ENCODE data around the gene OR2W3. TPM values are rescaled to one million over a fixed set of nuclear protein-coding genes. Genes with fewer than 3 reads are reported as not detected.

The OR2W3 gene
- under 1 TPM in 2 of 5 experiments, not detected in 3; 0.31 to 0.83 TPM for total RNA-seq
- polyA plus RNA-seq = not detected
- not detected for total RNA-seq

DNA sequence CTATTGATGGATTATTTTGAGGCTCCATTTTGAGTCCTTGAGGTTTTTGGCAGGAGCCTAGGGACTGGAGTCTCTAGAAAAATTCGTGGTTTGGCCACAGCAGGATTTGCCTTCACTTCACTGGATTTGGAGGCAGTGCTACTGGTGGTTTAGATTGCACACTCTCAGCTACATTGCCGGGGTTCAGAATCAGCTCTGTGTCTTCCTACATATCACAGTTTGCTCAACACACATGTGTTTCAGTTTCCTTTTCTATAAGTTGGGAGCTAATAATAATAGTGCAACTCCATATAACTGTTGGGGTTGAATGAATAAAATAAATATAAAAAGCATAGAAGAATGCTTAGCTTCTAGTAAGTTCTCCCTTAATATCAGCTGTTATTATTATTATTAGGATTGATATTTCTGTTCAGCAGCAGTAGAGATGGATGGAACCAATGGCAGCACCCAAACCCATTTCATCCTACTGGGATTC, at the start of gene OR2W3:
Gene OR2W3 (plus strand): TSS at position 425 of the 475 bp plus-strand sequence. CDS start 0 bp downstream, at position 425.
- Mint-ChIP-seq H3K9me3 (peaks cover 0 to 18% (median 3%) of the 10 kb centered on the region in 11 donors), H3K27ac (no peak within 1 kb of the TSS), H3K4me1 (no peaks in the 10 kb centered on the region), H3K27me3 (peaks cover 0 to 22% (median 5%) of the 10 kb centered on the region in 5 donors), H3K36me3 (peaks cover 0 to 5% (median 0%) of the 10 kb centered on the region in 5 donors), H3K4me3 (no peak within 1 kb of the TSS)
- no peaks in the 10 kb centered on the region for H3K36me3 ChIP-seq (ENCODE audit: control insufficient read depth in 2 of 3, insufficient read depth in 3 of 3, low read length in 3 of 3)
- no peak within 1 kb of the TSS for H3K4me3 ChIP-seq (ENCODE audit: low read length)
- no peak within 1 kb of the TSS for H3K27ac ChIP-seq (ENCODE audit: low read depth, low read length)
- ATAC-seq = no peak
- ChIA-PET POLR2A (no interaction called here), CTCF (no interaction called here)
- intact Hi-C loops (cut with micrococcal nuclease) = no loop called here
- H3K9me3 ChIP-seq (ENCODE audit: control insufficient read depth in 2 of 3, low read length in 3 of 3) = no peaks in the 10 kb centered on the region
- H3K4me1 ChIP-seq (ENCODE audit: control insufficient read depth in 2 of 2, insufficient read depth in 2 of 2, low read length in 2 of 2) = no peaks in the 10 kb centered on the region
- no peak for DNase-seq
- H3K27me3 ChIP-seq (ENCODE audit: control insufficient read depth in 2 of 2, insufficient read depth in 2 of 2, low read length in 2 of 2) = no peaks in the 10 kb centered on the region

DNA sequence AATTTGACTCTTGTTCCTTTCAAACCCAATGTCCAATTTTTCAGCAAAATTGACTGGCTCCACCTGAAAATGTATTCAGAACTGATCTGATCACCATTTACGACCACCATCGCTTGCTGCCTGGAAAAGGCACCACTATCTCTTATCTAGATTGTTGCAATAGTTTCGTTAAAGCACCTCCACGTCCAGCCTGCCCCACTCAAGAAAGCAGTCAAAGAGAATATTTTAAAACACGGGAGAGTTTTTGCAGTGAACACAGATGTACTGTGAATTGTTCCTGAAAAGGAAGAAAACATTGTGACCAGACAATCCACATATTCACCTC, 49.7 kb upstream of the OR2W3 start:
- no peak overlapping the region for H3K27ac ChIP-seq (ENCODE audit: low read depth, low read length)
- Mint-ChIP-seq H3K27me3 (no peaks in the 10 kb centered on the region), H3K27ac (no peak overlapping the region), H3K36me3 (no peaks in the 10 kb centered on the region), H3K4me1 (peaks cover 0 to 4% (median 0%) of the 10 kb centered on the region in 7 donors), H3K9me3 (peaks cover 0 to 1% (median 0%) of the 10 kb centered on the region in 11 donors), H3K4me3 (no peak overlapping the region)
- ATAC-seq (no peak), DNase-seq (no peak)
- no peaks in the 10 kb centered on the region for H3K27me3 ChIP-seq (ENCODE audit: control insufficient read depth in 2 of 2, insufficient read depth in 2 of 2, low read length in 2 of 2)
- no peaks in the 10 kb centered on the region for H3K36me3 ChIP-seq (ENCODE audit: control insufficient read depth in 2 of 3, insufficient read depth in 3 of 3, low read length in 3 of 3)
- no peak overlapping the region for H3K4me3 ChIP-seq (ENCODE audit: low read length)
- POLR2A ChIA-PET = no interaction called here
- intact Hi-C loops (cut with micrococcal nuclease) = no loop called here
- H3K4me1 ChIP-seq (ENCODE audit: control insufficient read depth in 2 of 2, insufficient read depth in 2 of 2, low read length in 2 of 2) = no peaks in the 10 kb centered on the region
- H3K9me3 ChIP-seq (ENCODE audit: control insufficient read depth in 2 of 3, low read length in 3 of 3) = no peaks in the 10 kb centered on the region
- CTCF ChIA-PET = no interaction called here

DNA sequence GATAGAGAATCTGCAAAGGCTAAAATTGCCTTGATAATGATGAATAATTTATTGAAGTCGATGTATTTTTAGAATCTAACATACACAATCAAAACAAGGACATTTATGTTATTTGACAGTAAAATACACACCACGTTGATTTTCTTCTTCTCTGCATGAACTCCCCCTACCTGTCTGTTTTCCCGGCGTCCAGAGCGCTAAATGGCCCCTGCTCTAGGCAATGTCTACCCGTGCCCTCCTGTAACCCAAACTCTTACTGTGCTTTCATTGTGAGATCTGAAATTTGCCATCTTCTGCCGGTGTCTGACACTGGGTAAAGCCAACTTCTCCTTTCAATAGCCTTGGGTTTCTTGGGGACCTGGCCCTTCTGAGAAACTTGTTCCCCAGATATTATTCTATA, 47.0 kb upstream of the OR2W3 start:
- H3K4me1 Mint-ChIP-seq = peaks cover 0 to 3% (median 0%) of the 10 kb centered on the region in 7 donors
- Histone ChIP-seq H3K4me3 (ENCODE audit: low read length) (no peak overlapping the region), H3K27me3 (ENCODE audit: control insufficient read depth in 2 of 2, insufficient read depth in 2 of 2, low read length in 2 of 2) (no peaks in the 10 kb centered on the region), H3K27ac (ENCODE audit: low read depth, low read length) (no peak overlapping the region), H3K36me3 (ENCODE audit: control insufficient read depth in 2 of 3, insufficient read depth in 3 of 3, low read length in 3 of 3) (no peaks in the 10 kb centered on the region), H3K4me1 (ENCODE audit: control insufficient read depth in 2 of 2, insufficient read depth in 2 of 2, low read length in 2 of 2) (no peaks in the 10 kb centered on the region), H3K9me3 (ENCODE audit: control insufficient read depth in 2 of 3, low read length in 3 of 3) (no peaks in the 10 kb centered on the region)
- H3K27me3 Mint-ChIP-seq = peaks cover 0 to 22% (median 15%) of the 10 kb centered on the region in 5 donors
- peaks cover 0 to 10% (median 0%) of the 10 kb centered on the region in 11 donors for H3K9me3 Mint-ChIP-seq
- no peaks in the 10 kb centered on the region for H3K36me3 Mint-ChIP-seq
- CTCF ChIA-PET = no interaction called here
- intact Hi-C loops (cut with micrococcal nuclease) = no loop called here
- POLR2A ChIA-PET = no interaction called here
- DNase-seq = no peak
- no peak for ATAC-seq
- H3K4me3 Mint-ChIP-seq = no peak overlapping the region
- no peak overlapping the region for H3K27ac Mint-ChIP-seq

DNA sequence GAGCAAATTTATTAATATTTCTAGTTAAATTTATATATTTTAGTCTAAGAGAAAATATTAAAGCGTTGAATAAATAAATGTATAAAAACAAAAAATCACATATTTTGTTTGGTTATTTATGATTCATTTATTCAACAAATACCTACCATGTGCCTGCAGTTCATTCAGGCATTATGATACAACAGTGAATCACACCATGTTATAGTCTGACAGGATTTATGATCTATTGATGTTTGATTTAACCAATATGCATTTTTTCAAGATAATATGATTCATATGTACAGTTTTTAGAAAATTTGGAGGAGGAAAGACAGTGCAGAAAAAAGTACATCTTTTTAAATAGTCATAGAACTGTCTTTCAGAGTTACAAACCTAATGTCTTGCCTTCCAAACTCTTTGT, 45.8 kb upstream of the OR2W3 start:
- Mint-ChIP-seq H3K27me3 (peaks cover 0 to 29% (median 21%) of the 10 kb centered on the region in 5 donors), H3K4me3 (no peak overlapping the region), H3K4me1 (peaks cover 0 to 3% (median 0%) of the 10 kb centered on the region in 7 donors), H3K27ac (no peak overlapping the region), H3K36me3 (no peaks in the 10 kb centered on the region), H3K9me3 (peaks cover 0 to 10% (median 0%) of the 10 kb centered on the region in 11 donors)
- ChIA-PET POLR2A (no interaction called here), CTCF (no interaction called here)
- intact Hi-C loops (cut with micrococcal nuclease) = no loop called here
- ATAC-seq (no peak), DNase-seq (no peak)
- H3K27me3 ChIP-seq (ENCODE audit: control insufficient read depth in 2 of 2, insufficient read depth in 2 of 2, low read length in 2 of 2) = no peaks in the 10 kb centered on the region
- H3K4me1 ChIP-seq (ENCODE audit: control insufficient read depth in 2 of 2, insufficient read depth in 2 of 2, low read length in 2 of 2) = no peaks in the 10 kb centered on the region
- no peaks in the 10 kb centered on the region for H3K9me3 ChIP-seq (ENCODE audit: control insufficient read depth in 2 of 3, low read length in 3 of 3)
- H3K4me3 ChIP-seq (ENCODE audit: low read length) = no peak overlapping the region
- no peaks in the 10 kb centered on the region for H3K36me3 ChIP-seq (ENCODE audit: control insufficient read depth in 2 of 3, insufficient read depth in 3 of 3, low read length in 3 of 3)
- no peak overlapping the region for H3K27ac ChIP-seq (ENCODE audit: low read depth, low read length)

DNA sequence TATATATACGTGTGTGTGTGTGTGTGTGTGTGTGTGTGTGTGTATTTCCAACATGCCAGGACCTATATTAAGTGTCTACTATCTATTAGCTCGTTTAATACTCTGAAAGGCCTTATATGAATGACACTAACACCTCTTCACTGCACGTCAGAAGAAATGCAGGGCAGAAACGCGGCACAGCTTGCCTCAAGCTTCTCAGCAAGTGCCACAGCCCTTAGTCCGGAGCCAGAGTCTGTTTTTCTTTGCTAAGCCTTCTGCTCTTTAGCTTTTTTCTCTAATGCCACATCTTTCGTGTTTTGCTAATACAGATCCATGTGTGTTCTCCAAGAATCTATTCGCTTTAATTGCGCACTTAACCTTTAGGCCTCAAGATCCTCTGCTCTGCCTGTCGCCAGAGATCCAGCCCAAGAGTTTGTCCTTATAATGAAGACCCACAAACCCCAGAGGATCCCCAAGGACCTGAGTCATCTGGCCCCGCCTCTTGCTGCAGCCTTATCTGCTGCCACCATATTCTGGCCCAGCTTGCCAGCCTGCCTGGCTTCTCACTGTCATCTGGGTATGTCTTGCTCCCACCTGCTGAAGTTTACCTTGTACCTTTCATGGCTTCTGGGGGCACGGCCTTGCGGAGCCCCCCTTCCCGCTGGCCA, 40.4 kb upstream of the OR2W3 start:
- ChIA-PET POLR2A (no interaction called here), CTCF (no interaction called here)
- intact Hi-C loops (cut with micrococcal nuclease) = loop anchor here in 1 of 2 donors (5.0 kb wide), 1 partner anchor 52 kb away; no protein-coding TSS in a partner anchor
- Mint-ChIP-seq H3K27ac (no peak overlapping the region), H3K27me3 (peaks cover 35 to 72% (median 58%) of the 10 kb centered on the region in 5 donors), H3K4me1 (peaks cover 6 to 17% (median 12%) of the 10 kb centered on the region in 7 donors), H3K36me3 (no peaks in the 10 kb centered on the region), H3K9me3 (peaks cover 0 to 10% (median 0%) of the 10 kb centered on the region in 11 donors), H3K4me3 (no peak overlapping the region)
- DNase-seq (no peak), ATAC-seq (no peak)
- Histone ChIP-seq H3K4me1 (ENCODE audit: control insufficient read depth in 2 of 2, insufficient read depth in 2 of 2, low read length in 2 of 2) (no peaks in the 10 kb centered on the region), H3K27ac (ENCODE audit: low read depth, low read length) (no peak overlapping the region), H3K27me3 (ENCODE audit: control insufficient read depth in 2 of 2, insufficient read depth in 2 of 2, low read length in 2 of 2) (peaks cover 0 to 6% of the 10 kb centered on the region in 2 donors), H3K36me3 (ENCODE audit: control insufficient read depth in 2 of 3, insufficient read depth in 3 of 3, low read length in 3 of 3) (no peaks in the 10 kb centered on the region), H3K9me3 (ENCODE audit: control insufficient read depth in 2 of 3, low read length in 3 of 3) (no peaks in the 10 kb centered on the region), H3K4me3 (ENCODE audit: low read length) (no peak overlapping the region)

DNA sequence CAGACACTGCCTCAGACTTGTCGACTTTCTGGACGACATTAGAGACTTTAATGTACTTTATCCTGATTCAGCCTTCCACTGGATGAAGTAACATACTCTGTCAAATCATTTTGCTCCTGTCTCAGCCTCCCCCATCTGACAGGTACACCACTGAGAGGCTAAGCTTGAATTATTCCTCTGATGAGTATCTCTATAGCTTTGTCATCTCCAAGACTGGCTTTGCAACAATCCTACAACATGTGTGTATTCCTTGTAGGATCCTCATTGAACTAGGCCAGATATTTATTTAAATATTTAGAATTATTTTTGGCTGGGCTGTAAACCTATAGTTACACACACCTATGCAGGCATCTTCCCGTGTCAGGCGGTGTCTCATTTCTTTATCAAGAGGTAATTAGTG, 39.5 kb upstream of the OR2W3 start:
- Mint-ChIP-seq H3K9me3 (peaks cover 0 to 9% (median 0%) of the 10 kb centered on the region in 11 donors), H3K4me1 (peaks cover 6 to 17% (median 12%) of the 10 kb centered on the region in 7 donors), H3K36me3 (no peaks in the 10 kb centered on the region), H3K27ac (no peak overlapping the region), H3K4me3 (peak overlapping the region in 9 of 10 donors; percentile 36 to 83 (median 60)), H3K27me3 (peaks cover 41 to 79% (median 63%) of the 10 kb centered on the region in 5 donors)
- POLR2A ChIA-PET = no interaction called here
- no peak overlapping the region for H3K27ac ChIP-seq (ENCODE audit: low read depth, low read length)
- H3K36me3 ChIP-seq (ENCODE audit: control insufficient read depth in 2 of 3, insufficient read depth in 3 of 3, low read length in 3 of 3) = no peaks in the 10 kb centered on the region
- no peak for ATAC-seq
- intact Hi-C loops (cut with micrococcal nuclease) = loop anchor here in 1 of 2 donors (5.0 kb wide), 1 partner anchor 51 kb away; no protein-coding TSS in a partner anchor
- DNase-seq = no peak
- no peaks in the 10 kb centered on the region for H3K9me3 ChIP-seq (ENCODE audit: control insufficient read depth in 2 of 3, low read length in 3 of 3)
- H3K27me3 ChIP-seq (ENCODE audit: control insufficient read depth in 2 of 2, insufficient read depth in 2 of 2, low read length in 2 of 2) = peaks cover 0 to 6% of the 10 kb centered on the region in 2 donors
- no peak overlapping the region for H3K4me3 ChIP-seq (ENCODE audit: low read length)
- CTCF ChIA-PET = no interaction called here
- no peaks in the 10 kb centered on the region for H3K4me1 ChIP-seq (ENCODE audit: control insufficient read depth in 2 of 2, insufficient read depth in 2 of 2, low read length in 2 of 2)

Data from naive thymus-derived CD4-positive, alpha-beta T cell (primary cell).